ENCODE data around the gene HNMT. TPM values are rescaled to one million over a fixed set of nuclear protein-coding genes. Genes with fewer than 3 reads are reported as not detected.

Gene HNMT
- total and polyA plus RNA-seq, 2 of the 13 experiments (the other 11 are each of a cell fraction or from before 2014, with no cell fraction given) = 279 to 309 TPM

DNA sequence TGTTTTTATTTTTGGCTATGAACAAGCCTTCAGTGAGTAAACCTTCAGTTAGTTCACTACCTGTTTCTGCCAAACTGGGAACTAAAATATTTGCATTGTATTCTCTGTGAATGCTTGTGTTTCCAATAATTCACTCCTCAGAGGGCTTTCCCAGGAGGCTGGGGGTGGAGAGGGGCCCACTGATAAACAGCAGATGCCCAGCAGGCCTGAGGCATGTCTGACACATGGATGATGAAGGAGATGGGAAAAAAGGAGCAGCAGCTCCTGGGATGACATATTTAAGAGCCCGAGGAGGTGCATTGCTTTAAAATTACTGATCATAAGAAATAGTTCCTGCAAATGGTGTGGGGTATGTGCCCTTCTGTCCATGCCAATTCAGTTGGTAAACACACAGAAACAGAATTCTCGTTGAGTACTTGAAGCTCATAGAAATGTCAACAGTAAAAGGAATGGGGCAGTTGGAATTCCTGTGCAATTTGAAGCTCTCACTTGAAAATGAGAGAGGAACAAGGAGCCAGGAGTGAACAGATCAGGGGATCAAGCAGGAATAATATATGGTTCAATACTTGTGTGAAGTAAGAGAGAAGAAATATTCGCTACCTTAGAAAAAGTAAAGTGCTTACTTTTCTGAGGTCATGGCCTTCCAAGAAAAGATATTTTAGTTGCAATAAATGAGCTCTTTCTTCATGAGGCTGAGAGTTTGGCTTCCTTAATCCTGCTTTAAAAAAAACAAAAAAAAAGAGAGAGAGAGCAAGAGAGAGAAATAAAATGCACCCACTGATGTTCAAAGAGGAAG lies 22.0 kb upstream of the HNMT start (continued):
- TF ChIP-seq ATRX (CRISPR knock-in tag; IDR thresholded peaks at IDR 0.05; ENCODE audit: borderline replicate concordance) = no peak
- 0 out of 2 replicates have a peak, but pooled peaks have one; percentile 56 for TF ChIP-seq ZFP90 (CRISPR knock-in tag; IDR thresholded peaks at IDR 0.05; ENCODE audit: borderline replicate concordance)
- TF ChIP-seq ZFP36L2 (CRISPR knock-in tag; IDR thresholded peaks at IDR 0.05) = no peak
- TF ChIP-seq AKAP8 (CRISPR knock-in tag; IDR thresholded peaks at IDR 0.05) = no peak
- TF ChIP-seq ZNF235 (CRISPR knock-in tag; IDR thresholded peaks at IDR 0.05; ENCODE audit: borderline replicate concordance) = no peak
- peak; percentile 46 for TF ChIP-seq NCOA2 (CRISPR knock-in tag; IDR thresholded peaks at IDR 0.05)
- TF ChIP-seq ZNF850 (CRISPR knock-in tag; conservative IDR thresholded peaks at IDR 0.05) = no peak
- TF ChIP-seq SNAPC2 (CRISPR knock-in tag; IDR thresholded peaks at IDR 0.05) = no peak
- TF ChIP-seq FOXP1 (IDR thresholded peaks at IDR 0.05) = no peak
- TF ChIP-seq FOXP1 (CRISPR knock-in tag; IDR thresholded peaks at IDR 0.05) = peak; percentile 82
- no peak for TF ChIP-seq ZNF577 (CRISPR knock-in tag; IDR thresholded peaks at IDR 0.05; ENCODE audit: borderline replicate concordance, low read depth)
- no peak for TF ChIP-seq ZSCAN9 (CRISPR knock-in tag; IDR thresholded peaks at IDR 0.05; ENCODE audit: borderline replicate concordance)
- peak; percentile 66 for TF ChIP-seq TEAD3 (CRISPR knock-in tag; optimal IDR thresholded peaks at IDR 0.05; ENCODE audit: borderline replicate concordance)
- peak; percentile 59 for TF ChIP-seq FOSL2 (CRISPR knock-in tag; IDR thresholded peaks at IDR 0.05)
- no peak; the same call in 1 of the 2 replicates for TF ChIP-seq ETV6 (CRISPR knock-in tag; conservative IDR thresholded peaks at IDR 0.05)
- peak; percentile 24; the same call in 1 of the 2 replicates for TF ChIP-seq ELF3 (CRISPR knock-in tag; IDR thresholded peaks at IDR 0.05)
- TF ChIP-seq, protein P1, sequence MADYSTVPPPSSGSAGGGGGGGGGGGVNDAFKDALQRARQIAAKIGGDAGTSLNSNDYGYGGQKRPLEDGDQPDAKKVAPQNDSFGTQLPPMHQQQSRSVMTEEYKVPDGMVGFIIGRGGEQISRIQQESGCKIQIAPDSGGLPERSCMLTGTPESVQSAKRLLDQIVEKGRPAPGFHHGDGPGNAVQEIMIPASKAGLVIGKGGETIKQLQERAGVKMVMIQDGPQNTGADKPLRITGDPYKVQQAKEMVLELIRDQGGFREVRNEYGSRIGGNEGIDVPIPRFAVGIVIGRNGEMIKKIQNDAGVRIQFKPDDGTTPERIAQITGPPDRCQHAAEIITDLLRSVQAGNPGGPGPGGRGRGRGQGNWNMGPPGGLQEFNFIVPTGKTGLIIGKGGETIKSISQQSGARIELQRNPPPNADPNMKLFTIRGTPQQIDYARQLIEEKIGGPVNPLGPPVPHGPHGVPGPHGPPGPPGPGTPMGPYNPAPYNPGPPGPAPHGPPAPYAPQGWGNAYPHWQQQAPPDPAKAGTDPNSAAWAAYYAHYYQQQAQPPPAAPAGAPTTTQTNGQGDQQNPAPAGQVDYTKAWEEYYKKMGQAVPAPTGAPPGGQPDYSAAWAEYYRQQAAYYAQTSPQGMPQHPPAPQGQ (CRISPR knock-in tag; IDR thresholded peaks at IDR 0.05; ENCODE audit: borderline replicate concordance) = no peak
- TF ChIP-seq SATB2 (CRISPR knock-in tag; IDR thresholded peaks at IDR 0.05) = 0 out of 2 replicates have a peak, but pooled peaks have one; percentile 74
- TF ChIP-seq, protein P2, sequence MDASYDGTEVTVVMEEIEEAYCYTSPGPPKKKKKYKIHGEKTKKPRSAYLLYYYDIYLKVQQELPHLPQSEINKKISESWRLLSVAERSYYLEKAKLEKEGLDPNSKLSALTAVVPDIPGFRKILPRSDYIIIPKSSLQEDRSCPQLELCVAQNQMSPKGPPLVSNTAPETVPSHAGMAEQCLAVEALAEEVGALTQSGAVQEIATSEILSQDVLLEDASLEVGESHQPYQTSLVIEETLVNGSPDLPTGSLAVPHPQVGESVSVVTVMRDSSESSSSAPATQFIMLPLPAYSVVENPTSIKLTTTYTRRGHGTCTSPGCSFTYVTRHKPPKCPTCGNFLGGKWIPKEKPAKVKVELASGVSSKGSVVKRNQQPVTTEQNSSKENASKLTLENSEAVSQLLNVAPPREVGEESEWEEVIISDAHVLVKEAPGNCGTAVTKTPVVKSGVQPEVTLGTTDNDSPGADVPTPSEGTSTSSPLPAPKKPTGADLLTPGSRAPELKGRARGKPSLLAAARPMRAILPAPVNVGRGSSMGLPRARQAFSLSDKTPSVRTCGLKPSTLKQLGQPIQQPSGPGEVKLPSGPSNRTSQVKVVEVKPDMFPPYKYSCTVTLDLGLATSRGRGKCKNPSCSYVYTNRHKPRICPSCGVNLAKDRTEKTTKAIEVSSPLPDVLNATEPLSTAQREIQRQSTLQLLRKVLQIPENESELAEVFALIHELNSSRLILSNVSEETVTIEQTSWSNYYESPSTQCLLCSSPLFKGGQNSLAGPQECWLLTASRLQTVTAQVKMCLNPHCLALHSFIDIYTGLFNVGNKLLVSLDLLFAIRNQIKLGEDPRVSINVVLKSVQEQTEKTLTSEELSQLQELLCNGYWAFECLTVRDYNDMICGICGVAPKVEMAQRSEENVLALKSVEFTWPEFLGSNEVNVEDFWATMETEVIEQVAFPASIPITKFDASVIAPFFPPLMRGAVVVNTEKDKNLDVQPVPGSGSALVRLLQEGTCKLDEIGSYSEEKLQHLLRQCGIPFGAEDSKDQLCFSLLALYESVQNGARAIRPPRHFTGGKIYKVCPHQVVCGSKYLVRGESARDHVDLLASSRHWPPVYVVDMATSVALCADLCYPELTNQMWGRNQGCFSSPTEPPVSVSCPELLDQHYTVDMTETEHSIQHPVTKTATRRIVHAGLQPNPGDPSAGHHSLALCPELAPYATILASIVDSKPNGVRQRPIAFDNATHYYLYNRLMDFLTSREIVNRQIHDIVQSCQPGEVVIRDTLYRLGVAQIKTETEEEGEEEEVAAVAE (CRISPR knock-in tag; IDR thresholded peaks at IDR 0.05; ENCODE audit: borderline replicate concordance) = no peak
- TF ChIP-seq ZNF761 (CRISPR knock-in tag; conservative IDR thresholded peaks at IDR 0.05) = peak; percentile 15; the same call in 1 of the 2 replicates
- no peak for TF ChIP-seq ZNF432 (CRISPR knock-in tag; IDR thresholded peaks at IDR 0.05; ENCODE audit: borderline replicate concordance)
- TF ChIP-seq, protein P3, sequence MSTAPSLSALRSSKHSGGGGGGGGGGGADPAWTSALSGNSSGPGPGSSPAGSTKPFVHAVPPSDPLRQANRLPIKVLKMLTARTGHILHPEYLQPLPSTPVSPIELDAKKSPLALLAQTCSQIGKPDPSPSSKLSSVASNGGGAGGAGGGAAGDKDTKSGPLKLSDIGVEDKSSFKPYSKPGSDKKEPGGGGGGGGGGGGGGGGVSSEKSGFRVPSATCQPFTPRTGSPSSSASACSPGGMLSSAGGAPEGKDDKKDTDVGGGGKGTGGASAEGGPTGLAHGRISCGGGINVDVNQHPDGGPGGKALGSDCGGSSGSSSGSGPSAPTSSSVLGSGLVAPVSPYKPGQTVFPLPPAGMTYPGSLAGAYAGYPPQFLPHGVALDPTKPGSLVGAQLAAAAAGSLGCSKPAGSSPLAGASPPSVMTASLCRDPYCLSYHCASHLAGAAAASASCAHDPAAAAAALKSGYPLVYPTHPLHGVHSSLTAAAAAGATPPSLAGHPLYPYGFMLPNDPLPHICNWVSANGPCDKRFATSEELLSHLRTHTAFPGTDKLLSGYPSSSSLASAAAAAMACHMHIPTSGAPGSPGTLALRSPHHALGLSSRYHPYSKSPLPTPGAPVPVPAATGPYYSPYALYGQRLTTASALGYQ (CRISPR knock-in tag; IDR thresholded peaks at IDR 0.05) = peak; percentile 65; the same call in 1 of the 2 replicates

Data from HepG2 (cell line).